Tibial artery (tissue), 4 donors: Measurements from ENCODE around the gene SMPD3.

ENCODE experiments used
- DNase-seq, 2 donors: peaks; one replicate each; pipeline ENCODE4 v3.0.0-alpha.2; 2019
- H3K27ac ChIP-seq, 2 donors: fragments of 200-600 bp; sonication (generic) in 1 of 2; 1 replicate in 1 of 2; 2 replicates in 1 of 2; pipeline ENCODE4 v1.5.1; 2018 to 2019; ENCODE audit warnings: mild to moderate bottlenecking in 1 of 2
- H3K27me3 ChIP-seq, 2 donors: fragments of 200-600 bp; sonication (generic) in 1 of 2; one replicate each; pipeline versions ENCODE4 v1.5.1 to v1.6.0; 2016 to 2019
- H3K36me3 ChIP-seq, 3 donors: fragments of 200-600 bp; sonication (generic) in 2 of 3; one replicate each; pipeline ENCODE4 v1.5.1; 2016 to 2019; ENCODE audit warnings: mild to moderate bottlenecking in 2 of 3
- H3K4me1 ChIP-seq, 4 donors: fragments of 200-600 bp; sonication (generic) in 2 of 4; 1 replicate in 3 of 4; 2 replicates in 1 of 4; pipeline ENCODE4 v1.5.1; 2016 to 2019
- H3K4me3 ChIP-seq, 2 donors: fragments of 200-600 bp; sonication (generic) in 1 of 2; 1 replicate in 1 of 2; 2 replicates in 1 of 2; pipeline ENCODE4 v1.5.1; 2018 to 2019; ENCODE audit warnings: mild to moderate bottlenecking in 2 of 2
- H3K9me3 ChIP-seq, 3 donors: fragments of 200-600 bp; sonication (generic) in 1 of 3; one replicate each; pipeline ENCODE4 v1.5.1; 2016 to 2019
- intact Hi-C: fragments of 100-400 bp; cut with DNase I; formaldehyde crosslinking; loops from one replicate; pipeline ENCODE4 v1.15.0; 2023; ENCODE audit warnings: low total_unique reads
- TF ChIP-seq, protein P1 (sequence below), 2 experiments: fragments of 200-600 bp in 1 of 2; fragments of 450-650 bp in 1 of 2; IDR thresholded peaks; one replicate each; pipeline ENCODE4 v1.5.1; 2017 to 2019; ENCODE audit warnings: antibody characterized with exemption in 2 of 2, mild to moderate bottlenecking in 1 of 2, moderate library complexity in 1 of 2

Gene SMPD3

DNA sequence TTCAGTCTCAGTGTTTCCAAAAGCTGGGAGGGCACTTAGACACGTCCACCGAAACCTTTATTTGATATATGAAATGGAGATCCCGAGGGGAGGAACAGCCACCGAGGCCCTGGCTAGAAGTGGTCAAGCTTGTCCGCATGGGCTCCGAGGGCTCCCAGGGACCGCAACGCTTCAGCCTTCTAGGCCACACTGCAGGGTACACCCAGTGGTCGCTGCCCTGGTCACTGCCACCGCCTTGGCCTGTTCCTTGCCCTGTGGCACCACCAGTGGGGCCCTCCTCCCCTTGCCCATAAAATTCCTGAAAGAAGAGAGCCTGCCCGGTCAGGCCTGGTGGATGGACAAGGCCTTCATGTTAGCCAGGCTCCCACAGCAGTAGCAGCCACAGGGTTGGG, 43.8 kb upstream of the SMPD3 start:
- intact Hi-C loops: no loop called here
- Histone ChIP-seq H3K27me3 (peaks cover 0 to 42% of the 10 kb centered on the region in 2 donors), H3K4me1 (peaks cover 0 to 4% (median 0%) of the 10 kb centered on the region in 4 donors), H3K9me3 (no peaks in the 10 kb centered on the region), H3K36me3 (no peaks in the 10 kb centered on the region), H3K27ac (no peak overlapping the region), H3K4me3 (no peak overlapping the region)
- TF ChIP-seq, protein P1, sequence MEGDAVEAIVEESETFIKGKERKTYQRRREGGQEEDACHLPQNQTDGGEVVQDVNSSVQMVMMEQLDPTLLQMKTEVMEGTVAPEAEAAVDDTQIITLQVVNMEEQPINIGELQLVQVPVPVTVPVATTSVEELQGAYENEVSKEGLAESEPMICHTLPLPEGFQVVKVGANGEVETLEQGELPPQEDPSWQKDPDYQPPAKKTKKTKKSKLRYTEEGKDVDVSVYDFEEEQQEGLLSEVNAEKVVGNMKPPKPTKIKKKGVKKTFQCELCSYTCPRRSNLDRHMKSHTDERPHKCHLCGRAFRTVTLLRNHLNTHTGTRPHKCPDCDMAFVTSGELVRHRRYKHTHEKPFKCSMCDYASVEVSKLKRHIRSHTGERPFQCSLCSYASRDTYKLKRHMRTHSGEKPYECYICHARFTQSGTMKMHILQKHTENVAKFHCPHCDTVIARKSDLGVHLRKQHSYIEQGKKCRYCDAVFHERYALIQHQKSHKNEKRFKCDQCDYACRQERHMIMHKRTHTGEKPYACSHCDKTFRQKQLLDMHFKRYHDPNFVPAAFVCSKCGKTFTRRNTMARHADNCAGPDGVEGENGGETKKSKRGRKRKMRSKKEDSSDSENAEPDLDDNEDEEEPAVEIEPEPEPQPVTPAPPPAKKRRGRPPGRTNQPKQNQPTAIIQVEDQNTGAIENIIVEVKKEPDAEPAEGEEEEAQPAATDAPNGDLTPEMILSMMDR (IDR thresholded peaks at IDR 0.05): no peak
- no peak for DNase-seq

DNA sequence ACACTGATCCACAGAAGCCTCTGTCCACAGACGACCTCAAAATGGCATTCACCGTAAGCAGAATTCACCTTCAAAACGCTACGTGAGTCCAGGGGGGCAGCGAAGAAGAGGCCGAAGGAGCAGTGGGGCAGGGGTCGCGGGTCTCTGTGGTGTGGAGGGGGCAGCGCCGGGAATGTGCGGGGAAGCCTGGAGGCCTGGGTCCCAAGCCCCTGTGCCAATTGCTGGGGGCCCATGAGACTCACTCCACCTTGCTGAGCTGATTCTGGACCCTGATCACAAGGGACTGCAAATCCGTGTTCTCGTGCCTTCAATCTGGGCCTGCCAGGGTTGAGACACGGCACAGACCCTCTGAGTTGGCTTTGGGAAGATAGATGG, 43.3 kb upstream of the SMPD3 start:
- intact Hi-C loops: no loop called here
- Histone ChIP-seq H3K27ac (no peak overlapping the region), H3K4me3 (no peak overlapping the region), H3K36me3 (no peaks in the 10 kb centered on the region), H3K4me1 (no peaks in the 10 kb centered on the region), H3K9me3 (no peaks in the 10 kb centered on the region), H3K27me3 (peaks cover 0 to 38% of the 10 kb centered on the region in 2 donors)
- TF ChIP-seq, protein P1 (IDR thresholded peaks at IDR 0.05): no peak
- no peak for DNase-seq

DNA sequence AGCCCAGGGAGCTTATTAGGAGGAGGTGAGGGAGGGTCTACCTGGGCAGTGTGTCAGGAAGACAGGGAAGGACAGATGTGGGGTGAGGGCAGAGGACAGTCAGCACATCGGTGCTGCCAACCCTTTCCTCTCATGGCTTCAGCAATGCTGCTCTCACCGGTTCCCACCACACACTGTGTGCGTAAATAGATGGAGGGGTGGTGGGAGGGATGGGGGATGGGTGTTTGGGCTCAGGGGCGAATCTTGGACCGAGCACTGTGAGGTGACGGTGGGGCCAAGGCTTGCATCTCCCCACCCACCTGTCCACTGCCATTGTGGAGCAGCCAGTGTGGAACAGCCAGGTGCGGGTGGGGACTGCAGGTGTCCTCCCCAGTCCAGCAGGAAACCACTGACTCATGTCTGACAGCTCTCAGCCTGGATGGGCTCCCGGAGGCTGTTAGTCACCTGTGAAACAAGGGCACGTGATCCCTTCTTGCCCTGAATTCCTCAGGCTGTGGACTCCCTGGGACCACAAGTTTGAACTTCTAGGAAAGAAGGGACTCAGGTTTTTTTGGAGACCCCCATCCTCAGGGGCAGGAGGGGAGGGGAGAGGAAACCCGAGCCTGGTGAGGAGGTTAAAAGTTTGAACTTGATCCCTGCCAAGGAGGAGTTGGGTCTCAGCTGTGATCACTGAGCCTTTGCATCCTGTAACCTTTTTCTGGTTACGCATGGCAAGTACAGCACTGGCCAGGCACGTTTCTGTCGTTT, 42.7 kb upstream of the SMPD3 start:
- TF ChIP-seq, protein P1 (IDR thresholded peaks at IDR 0.05): no peak
- Histone ChIP-seq H3K4me3 (no peak overlapping the region), H3K27ac (no peak overlapping the region), H3K36me3 (no peaks in the 10 kb centered on the region), H3K4me1 (no peaks in the 10 kb centered on the region), H3K27me3 (peaks cover 0 to 38% of the 10 kb centered on the region in 2 donors), H3K9me3 (no peaks in the 10 kb centered on the region)
- intact Hi-C loops: no loop called here
- no peak for DNase-seq

- Histone ChIP-seq H3K4me1 (no peaks in the 10 kb centered on the region), H3K27ac (no peak overlapping the region), H3K4me3 (no peak overlapping the region), H3K27me3 (peaks cover 0 to 38% of the 10 kb centered on the region in 2 donors), H3K9me3 (no peaks in the 10 kb centered on the region), H3K36me3 (no peaks in the 10 kb centered on the region)
- TF ChIP-seq, protein P1 (IDR thresholded peaks at IDR 0.05): no peak
- intact Hi-C loops: no loop called here
- DNase-seq: no peak
Observed at GRCh38 chr16:68490358-68490757, 42.0 kb upstream of the SMPD3 start.

- Histone ChIP-seq H3K4me1 (no peaks in the 10 kb centered on the region), H3K27ac (no peak overlapping the region), H3K36me3 (no peaks in the 10 kb centered on the region), H3K4me3 (no peak overlapping the region), H3K9me3 (no peaks in the 10 kb centered on the region), H3K27me3 (peaks cover 0 to 38% of the 10 kb centered on the region in 2 donors)
- TF ChIP-seq, protein P1 (IDR thresholded peaks at IDR 0.05): no peak
- intact Hi-C loops: no loop called here
- no peak for DNase-seq
Observed at GRCh38 chr16:68488554-68488953, 40.2 kb upstream of the SMPD3 start.
